Activated T-helper 1 cell treated with anti-CD3 and anti-CD28 coated beads, Interleukin-2, amount 50 U/mL, for 16 hours (primary cell): ENCODE results near the gene GAB2.

Experiments
- DNase-seq, 2 donors: peaks; one replicate each; pipeline ENCODE4 v3.0.0-alpha.2; 2020; ENCODE audit warnings: low read depth in 1 of 2, low spot score in 1 of 2

GAB2 gene

DNA sequence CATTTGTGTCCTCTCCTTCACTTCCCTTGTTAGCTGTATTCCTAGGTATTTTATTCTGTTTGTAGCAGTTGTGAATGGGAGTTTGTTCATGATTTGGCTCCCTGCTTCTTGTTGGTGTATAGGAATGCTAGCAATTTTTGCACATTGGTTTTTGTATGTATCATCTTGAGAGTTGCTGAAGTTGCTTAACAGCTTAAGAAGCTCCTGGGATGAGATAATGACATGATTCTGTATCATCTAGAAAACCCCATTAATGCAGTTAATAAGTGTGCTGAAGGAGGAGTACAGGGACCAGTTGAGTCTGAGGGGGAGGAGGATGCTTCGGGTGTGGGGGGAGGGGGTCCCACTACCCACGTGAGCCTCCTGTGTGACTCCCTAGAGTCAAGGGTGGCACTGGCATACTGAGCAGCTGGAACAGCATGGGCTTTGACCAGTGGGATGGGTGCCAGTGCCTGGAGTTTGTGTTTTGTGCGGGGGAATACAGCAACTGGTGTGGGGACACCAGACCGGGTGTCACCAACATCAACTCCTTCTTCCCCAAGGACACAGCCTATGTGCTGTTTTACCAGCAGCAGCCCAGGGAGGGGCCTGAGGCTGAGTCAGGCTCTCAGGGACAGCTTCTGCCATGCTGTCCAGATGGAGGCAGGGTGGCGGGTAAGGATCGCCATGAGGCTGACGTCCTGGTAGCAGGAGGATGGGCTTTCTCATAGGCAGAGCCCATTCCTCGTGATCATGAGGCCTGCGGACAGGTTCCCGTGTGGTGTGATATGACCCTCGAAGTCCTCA is 204.8 kb downstream of the GAB2 start:
- no peak for DNase-seq

DNA sequence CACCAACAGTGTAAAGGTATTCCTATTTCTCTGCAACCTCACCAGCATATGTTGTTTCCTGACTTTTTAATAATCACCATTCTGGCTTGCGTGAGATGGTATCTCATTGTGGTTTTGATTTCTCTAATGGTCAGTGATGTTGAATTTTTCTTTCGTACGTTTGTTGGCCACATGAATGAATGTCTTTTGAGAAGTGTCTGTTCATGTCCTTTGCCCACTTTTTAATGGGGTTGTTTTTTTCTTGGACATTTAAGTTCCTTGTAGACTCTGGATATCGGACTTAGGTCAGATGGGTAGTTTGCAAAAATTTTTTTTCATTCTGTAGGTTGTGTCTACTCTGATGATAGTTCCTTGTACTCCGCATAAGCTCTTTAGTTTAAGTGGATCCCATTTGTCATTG is 206.1 kb downstream of the GAB2 start:
- DNase-seq, result no peak

DNA sequence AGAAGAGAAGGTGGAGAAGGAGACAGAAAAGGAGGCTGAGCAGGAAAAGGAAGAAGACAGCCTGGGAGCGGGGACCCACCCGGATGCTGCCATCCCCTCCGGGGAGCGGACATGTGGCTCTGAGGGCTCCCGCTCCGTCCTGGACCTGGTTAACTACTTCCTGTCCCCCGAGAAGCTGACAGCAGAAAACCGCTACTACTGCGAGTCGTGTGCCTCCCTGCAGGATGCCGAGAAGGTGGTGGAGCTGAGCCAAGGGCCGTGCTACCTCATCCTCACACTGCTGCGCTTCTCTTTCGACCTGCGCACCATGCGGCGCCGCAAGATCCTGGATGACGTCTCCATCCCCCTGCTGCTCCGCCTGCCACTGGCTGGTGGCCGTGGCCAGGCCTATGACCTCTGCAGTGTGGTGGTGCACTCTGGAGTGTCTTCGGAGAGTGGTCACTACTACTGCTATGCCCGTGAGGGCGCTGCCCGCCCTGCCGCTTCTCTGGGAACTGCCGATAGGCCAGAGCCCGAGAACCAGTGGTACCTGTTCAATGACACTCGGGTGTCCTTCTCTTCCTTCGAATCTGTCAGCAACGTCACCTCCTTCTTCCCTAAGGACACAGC is 207.5 kb downstream of the GAB2 start:
- DNase-seq, result no peak

DNA sequence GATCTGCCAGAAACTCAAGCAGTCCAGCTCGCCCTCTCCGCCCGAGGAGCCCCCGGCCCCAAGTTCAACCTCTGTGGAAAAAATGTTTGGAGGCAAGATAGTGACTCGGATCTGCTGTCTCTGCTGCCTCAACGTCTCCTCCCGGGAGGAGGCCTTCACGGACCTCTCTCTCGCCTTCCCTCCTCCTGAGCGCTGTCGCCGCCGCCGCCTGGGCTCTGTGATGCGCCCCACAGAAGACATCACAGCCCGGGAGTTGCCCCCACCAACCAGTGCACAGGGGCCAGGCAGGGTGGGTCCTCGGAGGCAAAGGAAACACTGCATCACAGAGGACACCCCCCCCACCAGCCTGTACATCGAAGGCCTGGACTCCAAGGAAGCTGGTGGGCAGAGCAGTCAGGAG is 208.1 kb downstream of the GAB2 start:
- no peak for DNase-seq

DNA sequence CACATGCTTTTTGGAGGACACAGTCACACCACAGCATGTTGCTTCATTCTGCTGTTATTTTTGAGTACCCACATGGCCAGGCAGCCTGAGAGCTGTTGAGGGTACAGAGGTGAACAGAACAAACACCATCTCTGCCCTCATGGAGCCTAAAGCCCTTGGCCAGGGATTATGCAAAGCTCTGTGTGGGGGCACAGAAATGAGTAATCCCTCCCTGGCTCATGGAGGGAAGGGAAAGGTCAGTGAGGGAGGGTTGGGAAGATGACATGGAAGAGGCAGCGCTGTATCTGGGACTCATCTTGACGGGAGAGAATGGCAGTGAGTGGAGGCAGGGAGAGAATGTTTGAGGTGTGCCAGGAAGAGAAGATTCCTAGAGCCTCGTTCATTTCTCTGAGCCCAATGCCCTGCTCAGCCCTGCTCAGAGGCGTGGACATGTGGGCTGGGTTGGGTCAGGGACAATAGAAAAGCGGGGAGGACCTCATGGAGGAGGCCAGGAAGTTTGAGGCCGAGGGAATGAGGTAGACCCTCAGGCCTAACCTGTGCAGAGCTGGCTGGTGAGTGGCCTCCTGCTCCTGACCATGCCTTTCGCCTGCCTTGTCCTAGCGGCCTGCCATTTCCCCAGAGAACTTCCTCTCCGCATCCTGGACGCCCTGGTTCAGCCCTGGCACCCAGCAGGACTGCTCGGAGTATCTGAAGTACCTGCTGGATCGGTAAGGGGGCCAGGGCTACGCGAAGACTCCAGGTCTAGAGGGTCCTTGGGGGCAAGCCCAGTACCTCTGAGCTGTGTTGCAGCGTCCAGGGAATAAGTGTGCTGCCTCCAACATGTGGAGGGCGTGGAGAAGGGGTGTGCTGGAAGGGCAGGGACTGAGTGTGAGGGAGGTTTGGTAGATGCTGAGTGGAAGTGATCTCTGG is 209.1 kb downstream of the GAB2 start:
- no peak for DNase-seq

DNA sequence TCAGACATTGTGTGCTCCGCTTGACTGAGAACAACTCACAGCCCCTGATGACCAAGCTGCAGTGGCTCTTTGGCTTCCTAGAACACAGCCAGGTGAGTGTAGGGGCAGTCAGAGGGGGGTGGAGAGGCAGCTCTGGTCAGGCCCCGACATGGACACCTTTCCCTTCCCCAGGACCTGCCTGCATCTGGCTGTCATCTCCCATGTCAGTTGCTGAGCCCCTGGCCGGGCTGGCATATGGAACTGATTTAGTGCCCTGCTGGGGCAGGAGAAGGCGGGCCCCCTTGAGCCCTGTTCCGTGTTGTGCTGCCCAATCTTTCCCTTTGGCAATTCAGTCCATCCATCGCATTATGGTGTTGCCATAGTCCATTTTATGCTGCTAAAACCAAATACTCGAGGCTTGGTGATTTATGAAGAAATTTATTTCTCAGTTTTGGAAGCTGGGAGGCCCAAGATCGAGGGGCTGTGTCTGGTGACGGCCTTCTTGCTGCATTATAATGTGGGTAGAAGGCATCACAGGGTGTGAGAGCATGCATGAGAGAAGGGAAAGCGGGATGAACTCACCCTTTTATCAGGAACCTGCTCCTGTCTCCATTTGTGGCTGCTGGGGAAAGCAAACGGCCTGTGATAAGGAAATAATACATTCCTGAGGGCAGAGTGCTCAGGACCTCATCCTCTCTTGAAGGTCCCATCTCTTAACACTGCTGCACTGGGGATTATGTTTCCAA is 209.9 kb downstream of the GAB2 start:
- DNase-seq, result no peak

DNA sequence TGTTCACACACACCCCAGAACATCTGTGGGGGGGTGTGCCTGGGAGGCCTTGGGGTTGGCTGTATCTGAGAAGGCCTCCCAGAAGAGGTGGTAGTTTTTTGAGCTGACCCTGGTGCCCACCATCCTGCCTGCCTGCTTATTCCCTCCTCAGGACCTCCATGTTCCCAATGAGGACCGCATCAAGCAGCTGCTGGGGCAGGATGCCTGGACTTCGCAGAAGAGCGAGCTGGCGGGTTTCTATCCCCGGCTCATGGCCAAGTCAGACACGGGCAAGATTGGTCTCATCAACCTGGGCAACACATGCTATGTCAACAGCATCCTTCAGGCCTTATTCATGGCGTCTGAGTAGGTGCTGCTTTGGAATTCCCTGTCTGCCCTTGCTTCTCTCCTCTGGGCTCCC is 211.9 kb downstream of the GAB2 start:
- DNase-seq, result no peak

DNA sequence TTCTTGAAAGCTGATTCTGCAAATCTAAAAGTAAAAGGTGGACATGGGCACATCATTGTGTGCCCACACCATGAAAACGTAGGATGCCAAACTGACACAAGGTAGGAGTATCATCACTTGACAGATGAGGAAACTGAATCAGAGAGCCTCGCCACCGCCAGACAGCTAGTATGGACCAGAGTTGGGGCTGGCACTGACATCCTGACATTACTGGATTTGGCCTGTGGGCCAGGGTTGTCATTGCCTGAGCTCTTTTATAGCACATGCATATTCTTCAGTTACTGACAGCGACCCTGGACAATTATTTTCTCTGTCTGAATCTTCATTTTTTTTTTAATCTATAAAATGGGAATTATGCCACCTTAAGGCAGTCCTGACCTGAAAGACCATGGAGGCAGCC is 212.4 kb downstream of the GAB2 start:
- no peak for DNase-seq

DNA sequence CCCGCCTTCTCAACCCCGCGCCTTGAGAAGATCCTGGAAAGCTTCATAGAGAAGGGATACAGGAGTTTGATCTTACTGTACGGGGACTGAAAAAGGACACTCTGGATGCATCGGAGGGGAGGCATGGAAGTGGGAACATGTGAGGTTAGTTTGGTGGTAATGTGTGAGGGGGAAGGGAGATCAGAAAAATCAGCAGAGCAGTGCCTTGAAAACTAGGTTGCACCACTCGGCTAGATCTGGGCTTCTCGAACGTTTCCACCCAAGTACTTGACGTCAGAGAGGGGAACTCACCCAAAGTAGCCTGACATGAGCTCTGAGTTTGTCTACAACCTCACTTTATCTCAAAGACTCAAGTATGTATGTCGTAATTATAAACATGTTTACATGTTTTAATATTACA is 214.4 kb downstream of the GAB2 start:
- no peak for DNase-seq

DNA sequence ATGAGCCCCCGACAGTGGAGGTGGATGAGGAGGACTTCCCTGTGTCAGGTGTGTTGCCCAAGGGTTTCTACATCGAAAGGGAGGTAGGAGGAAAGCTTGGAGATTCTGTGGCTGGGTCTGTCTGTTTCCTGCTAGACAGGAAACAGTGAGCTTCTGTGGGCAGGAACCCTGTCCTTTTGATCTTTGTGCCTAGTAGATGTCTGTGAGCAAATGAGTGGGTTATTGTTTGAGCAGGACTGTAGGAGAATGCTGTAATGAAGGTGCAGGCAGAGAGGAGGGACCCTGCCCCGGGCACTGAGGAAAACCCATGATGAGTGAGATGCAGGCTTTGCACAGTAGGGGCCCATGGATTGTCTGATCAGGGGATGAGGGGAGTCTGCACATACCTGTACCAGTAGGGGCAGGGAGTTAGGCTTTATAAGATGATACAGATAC is 214.9 kb downstream of the GAB2 start:
- peak; percentile 22 to 30 for DNase-seq

DNA sequence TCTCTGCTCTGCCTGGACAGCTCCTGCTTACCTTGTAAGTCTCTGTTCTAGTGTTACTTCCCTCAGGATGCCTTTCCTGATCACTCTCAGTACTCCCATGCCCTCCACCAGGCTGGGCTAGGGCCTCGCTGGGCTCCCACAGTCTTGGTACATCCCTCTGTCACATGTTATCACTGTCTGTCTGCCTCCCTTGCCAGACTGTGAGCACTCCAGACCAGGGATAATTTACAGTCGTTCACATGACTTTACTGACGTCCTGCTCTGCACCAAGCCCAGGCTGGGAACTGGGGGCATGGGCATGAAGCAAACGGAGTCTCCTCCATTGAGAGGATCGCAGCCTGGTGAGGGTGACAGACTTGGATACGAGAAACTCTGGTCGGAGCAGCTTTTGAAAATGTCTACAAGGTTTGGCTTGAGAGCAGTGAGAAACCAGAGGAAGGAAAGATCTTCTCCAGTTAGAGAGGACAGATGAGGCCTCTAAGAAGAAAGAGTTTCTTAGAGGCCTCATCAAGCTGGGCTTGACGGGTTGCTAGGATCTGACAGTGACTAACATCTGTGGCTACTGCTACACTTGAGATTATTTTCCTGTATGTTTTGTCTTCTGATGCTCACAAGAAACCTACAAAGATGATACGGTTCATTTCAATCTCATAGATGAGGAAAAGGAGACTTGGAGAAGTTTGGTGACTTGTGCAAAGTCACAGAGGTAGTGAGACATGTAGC is 216.4 kb downstream of the GAB2 start:
- DNase-seq, result no peak

DNA sequence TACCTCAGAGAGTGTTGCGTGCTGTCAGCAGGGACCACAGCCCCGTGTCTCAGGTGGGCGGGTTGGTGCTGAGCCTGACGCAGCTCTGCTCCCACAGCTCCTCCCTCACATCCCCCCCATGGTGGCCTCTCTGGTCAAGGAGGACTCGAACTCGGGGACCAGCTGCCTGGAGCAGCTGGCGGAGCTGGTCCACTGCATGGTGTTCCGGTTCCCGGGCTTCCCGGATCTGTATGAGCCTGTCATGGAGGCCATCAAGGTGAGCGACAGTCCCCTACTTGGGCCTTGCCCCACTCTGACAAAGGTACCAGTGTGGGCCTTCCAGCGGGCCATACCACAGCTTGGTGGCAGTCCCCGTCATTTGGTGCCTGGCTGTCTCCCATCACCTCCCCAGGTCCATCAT is 217.1 kb downstream of the GAB2 start:
- no peak for DNase-seq

DNA sequence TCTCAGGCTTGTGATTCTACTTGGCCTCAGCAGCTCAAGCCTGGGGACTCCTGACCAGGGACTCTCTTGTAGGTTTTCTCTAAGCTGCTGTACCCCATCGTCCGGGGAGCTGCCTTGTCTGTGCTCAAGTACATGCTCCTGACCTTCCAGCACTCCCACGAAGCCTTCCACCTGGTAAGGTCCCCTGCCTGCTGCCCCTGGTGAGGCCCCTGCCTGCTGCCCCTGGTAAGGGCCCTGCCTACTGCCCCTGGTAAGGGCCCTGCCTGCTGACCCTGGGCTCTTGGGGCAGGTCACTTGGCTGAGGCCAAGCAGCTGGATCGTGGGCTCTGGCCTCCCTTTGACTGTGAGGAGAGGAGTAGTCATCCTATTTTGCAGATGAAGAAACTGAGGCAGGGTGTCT is 217.6 kb downstream of the GAB2 start:
- DNase-seq, result no peak

DNA sequence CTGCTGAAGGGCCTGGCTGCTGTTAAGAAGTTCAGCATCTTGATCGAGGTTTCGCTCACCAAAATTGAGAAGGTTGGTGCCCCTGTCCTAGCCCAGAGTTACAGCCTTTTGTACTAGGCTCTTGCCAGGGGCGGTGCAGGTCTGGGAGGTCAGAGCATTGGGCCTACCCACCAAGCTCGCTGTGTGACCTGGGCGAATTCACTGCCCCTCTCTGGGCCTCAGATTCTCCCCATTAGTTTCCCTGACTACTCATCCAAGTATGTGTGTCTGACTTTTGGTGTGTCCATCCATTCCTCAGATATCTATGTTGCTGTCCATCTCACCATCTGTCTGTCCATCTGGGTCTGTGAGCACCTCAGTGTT is 218.0 kb downstream of the GAB2 start:
- no peak for DNase-seq

DNA sequence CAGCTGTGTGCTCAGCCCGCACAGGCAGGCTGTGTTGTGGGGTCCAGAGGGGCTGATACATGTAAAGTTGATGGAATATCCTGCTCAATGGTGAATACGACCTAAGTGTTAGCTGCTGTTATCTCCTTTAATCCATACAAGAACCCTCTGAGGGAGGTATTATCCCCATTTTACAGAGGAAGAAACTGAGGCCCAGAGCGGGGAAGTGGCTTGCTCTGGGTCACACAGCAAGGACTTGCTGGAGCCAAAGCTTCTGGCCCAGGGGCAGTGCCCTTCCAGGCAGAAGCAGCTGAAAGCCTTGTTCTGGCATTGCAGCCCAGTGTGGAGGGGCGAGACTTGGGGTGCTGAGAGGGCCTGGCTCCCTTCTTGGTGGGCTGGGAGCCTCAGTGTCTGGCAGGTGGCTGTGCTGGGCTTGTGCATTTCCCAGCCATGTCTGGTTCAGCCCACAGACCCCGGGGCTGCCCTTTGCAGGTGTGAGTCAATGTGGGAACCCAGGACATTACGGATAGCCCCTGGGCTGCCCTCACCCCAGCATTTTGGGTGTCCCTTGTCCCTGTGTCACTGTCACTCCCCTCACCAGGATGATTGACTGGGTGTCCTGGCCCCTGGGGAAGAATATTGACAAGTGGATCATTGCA is 218.5 kb downstream of the GAB2 start:
- DNase-seq, result no peak

DNA sequence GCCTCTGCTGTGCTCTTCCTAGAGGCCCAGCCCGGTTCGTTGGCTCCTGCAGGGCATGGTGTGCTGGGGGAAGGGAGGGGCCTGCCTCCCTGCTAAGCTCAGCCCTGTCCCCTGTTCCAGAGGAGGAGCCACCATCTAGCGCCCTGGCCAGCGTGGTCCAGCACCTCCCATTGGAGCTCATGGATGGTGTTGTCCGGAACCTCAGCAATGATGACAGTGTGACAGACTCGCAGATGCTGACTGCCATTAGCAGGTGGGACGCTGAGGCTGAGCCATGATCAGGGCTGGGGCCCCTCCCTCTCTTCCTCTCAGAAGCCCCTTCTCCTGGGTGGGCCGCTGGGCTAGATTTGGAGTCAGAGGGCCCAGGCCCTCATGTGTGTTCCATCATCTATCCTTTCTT is 219.8 kb downstream of the GAB2 start:
- DNase-seq, result no peak

DNA sequence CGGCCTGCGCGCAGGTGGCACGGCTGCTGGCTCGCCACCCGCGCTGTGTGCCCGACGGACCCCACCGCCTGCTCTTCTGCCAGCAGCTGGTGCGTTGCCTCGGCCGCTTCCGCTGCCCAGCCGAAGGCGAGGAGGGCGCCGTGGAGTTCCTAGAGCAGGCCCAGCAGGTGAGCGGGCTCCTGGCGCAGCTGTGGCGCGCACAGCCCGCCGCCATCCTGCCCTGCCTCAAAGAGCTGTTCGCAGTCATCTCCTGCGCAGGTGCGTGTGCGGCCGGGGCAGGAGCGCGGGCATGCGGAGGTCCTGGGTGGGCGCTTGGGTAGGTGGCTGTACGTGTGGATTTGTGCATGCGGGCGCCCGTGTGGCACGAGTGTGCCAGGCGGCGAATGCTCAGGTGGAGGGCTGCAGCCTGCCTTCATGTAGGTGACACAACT is 220.9 kb downstream of the GAB2 start:
- no peak for DNase-seq

DNA sequence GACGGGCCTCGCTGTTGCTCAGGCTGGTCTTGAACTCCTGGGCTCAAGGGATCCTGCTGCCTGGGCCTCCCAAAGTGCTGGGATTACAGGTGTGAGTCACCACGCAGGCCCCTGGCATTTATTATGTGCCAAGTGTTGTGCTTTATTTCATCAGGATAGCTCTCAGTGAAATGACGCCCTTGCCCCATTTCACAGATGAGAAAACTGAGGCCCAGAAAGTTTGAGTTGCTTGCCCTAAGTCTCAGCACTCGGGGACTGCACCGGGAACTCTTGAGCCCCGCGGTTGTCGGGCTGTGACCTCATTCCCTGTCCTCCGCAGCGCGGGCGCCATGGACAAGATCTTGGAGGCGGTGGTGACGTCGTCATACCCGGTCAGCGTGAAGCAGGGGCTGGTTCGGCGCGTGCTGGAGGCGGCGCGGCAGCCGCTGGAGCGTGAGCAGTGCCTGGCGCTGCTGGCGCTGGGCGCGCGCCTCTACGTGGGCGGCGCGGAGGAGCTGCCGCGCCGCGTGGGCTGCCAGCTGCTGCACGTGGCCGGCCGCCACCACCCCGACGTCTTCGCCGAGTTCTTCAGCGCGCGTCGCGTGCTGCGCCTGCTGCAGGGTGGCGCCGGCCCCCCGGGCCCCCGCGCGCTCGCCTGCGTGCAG is 221.6 kb downstream of the GAB2 start:
- no peak for DNase-seq

DNA sequence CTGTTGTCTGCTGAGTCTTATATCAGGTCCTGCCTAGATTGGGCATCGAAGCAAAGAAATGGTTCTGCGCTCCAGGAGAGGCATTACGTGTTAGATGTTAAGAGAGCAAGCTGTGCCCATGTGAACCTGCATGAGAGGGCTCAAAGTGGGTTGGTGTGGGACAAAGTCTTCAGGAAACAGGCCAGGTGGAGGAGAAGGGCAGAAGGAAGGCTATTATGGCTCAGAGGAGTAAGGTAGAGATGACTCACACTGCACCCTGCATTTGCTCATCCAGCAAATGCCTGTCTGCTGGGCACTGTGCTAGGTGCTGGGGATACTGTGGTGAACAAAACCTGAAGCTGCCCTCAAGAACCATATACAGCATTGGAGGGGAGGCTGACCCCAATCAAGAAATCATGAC is 223.1 kb downstream of the GAB2 start:
- DNase-seq, result no peak

DNA sequence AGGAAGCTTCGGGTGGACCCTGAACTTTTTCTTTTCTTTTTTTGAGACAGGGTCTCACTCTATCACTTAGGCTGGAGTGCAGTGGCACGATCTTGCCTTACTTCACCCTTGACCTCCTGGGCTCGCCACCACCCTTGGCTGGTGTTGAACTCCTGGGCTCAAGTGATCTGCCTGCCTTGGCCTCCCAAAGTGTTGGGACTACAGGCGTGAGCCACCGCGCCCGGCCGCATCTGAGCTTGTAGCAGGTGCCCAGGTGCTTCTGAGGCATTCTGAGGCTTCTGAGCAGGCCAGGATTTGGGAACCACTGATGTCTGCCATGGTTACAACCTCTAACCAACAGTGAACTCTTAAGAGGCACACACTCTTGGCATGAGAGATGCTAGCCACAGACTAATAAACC is 223.8 kb downstream of the GAB2 start:
- DNase-seq, result no peak
